Effector memory CD8-positive, alpha-beta T cell (primary cell): ENCODE data around the gene CNOT4.
A peak's percentile ranks its signal among the peaks of the same experiment; 100 is the strongest.
"Not testable (repeated sequence)": the region's sequence is repeated elsewhere in the genome, so short reads cannot be mapped to it uniquely, and the experiment has no call there.

Source experiments
- ATAC-seq: fragments of 150-1000 bp; cut with Tn5 transposase; replicated peaks from 2 replicates; pipeline ENCODE4 v1.10.0; 2021; ENCODE audit warnings: mild to moderate bottlenecking, moderate library complexity
- DNase-seq, 3 experiments: peaks; one replicate each; pipeline ENCODE4 v3.0.0; 2021
- H3K27ac Mint-ChIP-seq, 2 donors: one replicate each; pipeline ENCODE4 v1.8.0; 2022; ENCODE audit warnings: mild to moderate bottlenecking in 2 of 2, mixed read lengths in 2 of 2, moderate library complexity in 2 of 2
- H3K27me3 Mint-ChIP-seq, 2 donors: one replicate each; pipeline ENCODE4 v1.8.0; 2022; ENCODE audit warnings: mixed read lengths in 2 of 2
- H3K36me3 Mint-ChIP-seq: one replicate; pipeline ENCODE4 v1.8.0; 2022; ENCODE audit warnings: mild to moderate bottlenecking, moderate library complexity, mixed read lengths; ENCODE audit not compliant: insufficient read depth
- H3K4me1 Mint-ChIP-seq, 2 donors: one replicate each; pipeline ENCODE4 v1.8.0; 2022; ENCODE audit warnings: low read depth in 2 of 2, mixed read lengths in 2 of 2
- H3K4me3 Mint-ChIP-seq, 2 donors: one replicate each; pipeline ENCODE4 v1.8.0; 2022; ENCODE audit warnings: mild to moderate bottlenecking in 2 of 2, mixed read lengths in 2 of 2, moderate library complexity in 2 of 2
- H3K9me3 Mint-ChIP-seq, 2 donors: one replicate each; pipeline ENCODE4 v1.8.0; 2022; ENCODE audit warnings: mixed read lengths in 2 of 2

CNOT4 gene

DNA sequence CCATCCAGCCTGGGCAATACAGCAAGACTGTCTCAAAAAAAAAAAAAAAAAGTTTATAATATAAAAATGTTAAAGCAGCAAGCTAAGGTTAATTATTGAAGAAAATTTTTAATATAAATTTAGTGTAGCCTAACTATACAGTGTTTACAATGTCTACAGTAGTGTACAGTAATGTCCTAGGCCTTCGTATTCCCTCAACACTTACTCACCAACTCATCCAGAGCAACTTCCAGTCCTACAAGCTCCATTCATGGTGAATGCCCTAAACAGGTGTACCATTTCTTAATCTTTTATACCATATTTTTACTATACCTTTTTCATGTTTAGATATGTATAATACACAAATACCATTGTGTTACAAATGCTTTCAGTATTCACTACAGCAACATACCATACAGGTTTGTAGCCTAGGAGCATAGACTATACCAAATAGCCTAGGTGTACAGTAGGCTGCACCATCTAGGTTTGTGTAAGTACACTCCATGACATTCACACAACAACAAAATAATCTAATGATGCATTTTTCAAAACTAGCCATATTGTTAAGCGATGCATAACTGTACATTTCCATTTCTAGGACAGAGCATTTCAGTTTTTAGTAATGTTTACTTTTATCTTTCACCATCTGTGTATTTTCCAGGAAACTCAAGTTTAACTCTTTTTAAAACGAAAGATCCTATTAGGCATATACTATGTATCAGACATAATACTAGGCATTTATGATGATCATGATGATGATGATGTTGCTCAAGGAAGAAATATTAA lies 43.3 kb downstream of the CNOT4 start:
- H3K9me3 Mint-ChIP-seq, result no peaks in the 10 kb centered on the region
- H3K27ac Mint-ChIP-seq, result no peak overlapping the region
- DNase-seq, result no peak
- peaks cover 22 to 46% of the 10 kb centered on the region in 2 donors for H3K4me1 Mint-ChIP-seq
- no peak for ATAC-seq
- H3K27me3 Mint-ChIP-seq, result no peaks in the 10 kb centered on the region
- peaks cover 7% of the 10 kb centered on the region for H3K36me3 Mint-ChIP-seq
- H3K4me3 Mint-ChIP-seq, result no peak overlapping the region

DNA sequence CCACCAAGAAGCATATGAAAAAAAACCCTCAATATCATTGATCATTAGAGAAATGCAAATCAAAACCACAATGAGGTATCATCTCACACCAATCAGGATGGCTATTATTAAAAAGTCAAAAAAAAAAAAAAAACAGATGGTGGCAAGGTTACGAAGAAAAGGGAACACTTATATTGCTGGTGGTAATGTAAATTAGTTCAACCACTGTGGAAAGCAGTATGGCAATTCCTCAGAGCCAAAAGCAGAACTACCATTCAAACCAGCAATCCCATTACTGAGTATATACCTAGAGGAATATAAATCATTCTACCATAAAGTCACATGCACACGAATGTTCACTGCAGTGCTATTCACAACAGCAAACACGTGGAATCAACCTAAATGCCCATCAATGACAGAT lies 46.0 kb downstream of the CNOT4 start:
- Mint-ChIP-seq H3K9me3 (no peaks in the 10 kb centered on the region), H3K36me3 (peaks cover 4% of the 10 kb centered on the region), H3K4me3 (no peak overlapping the region), H3K27ac (no peak overlapping the region), H3K4me1 (peaks cover 25 to 50% of the 10 kb centered on the region in 2 donors), H3K27me3 (no peaks in the 10 kb centered on the region)
- ATAC-seq (no peak), DNase-seq (no peak)

DNA sequence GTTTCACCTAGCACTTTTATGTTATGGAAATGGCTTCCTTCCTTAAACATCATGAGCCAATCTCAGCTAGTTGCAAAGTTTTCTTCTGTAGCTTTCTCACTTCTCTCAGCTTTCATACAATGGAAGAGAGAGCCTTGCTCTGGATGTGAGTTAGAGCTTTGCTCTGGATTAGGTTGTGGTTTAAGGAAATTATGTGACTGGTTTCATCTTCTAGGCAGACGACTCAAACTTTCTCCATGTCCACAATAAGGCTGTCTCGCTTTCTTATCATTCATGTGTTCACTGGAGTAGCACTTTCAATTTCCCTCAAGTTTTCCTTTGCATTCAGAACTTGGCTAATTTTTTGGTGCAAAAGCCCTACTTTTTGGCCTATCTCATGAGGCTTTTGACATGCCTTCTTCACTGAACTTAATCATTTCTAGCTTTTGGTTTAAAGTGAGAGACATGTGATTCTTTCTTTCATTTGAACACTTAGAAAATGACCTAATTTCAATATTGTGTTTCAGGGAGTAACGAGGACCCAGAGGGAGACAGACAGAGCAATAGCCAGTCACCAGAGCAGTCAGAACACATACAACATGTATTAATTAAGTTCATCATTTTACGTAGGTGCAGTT lies 49.8 kb downstream of the CNOT4 start:
- Mint-ChIP-seq H3K4me3 (no peak overlapping the region), H3K36me3 (peaks cover 4% of the 10 kb centered on the region), H3K27me3 (no peaks in the 10 kb centered on the region), H3K4me1 (peaks cover 39 to 62% of the 10 kb centered on the region in 2 donors), H3K9me3 (no peaks in the 10 kb centered on the region), H3K27ac (no peak overlapping the region)
- ATAC-seq (no peak), DNase-seq (no peak)

DNA sequence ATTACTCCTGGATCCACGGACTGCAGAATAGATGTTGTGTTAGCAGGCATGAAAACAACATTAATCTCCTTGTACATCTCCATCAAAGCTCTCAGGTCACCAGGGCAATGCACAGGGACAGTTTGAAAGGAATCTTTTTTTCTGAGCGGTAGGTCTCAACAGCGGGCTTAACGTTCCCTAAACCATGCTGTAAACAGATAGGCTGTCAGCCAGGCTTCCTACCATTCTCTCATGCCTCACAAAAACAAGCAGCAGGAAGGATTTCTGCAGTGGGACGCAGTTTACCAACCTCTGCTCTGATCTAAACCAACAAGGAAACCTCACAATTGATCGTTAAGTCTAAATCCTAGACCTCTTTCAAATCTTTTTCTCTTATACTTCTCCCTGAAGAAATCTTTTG lies 50.8 kb downstream of the CNOT4 start:
- Mint-ChIP-seq H3K4me3 (no peak overlapping the region), H3K9me3 (no peaks in the 10 kb centered on the region), H3K27me3 (no peaks in the 10 kb centered on the region), H3K4me1 (peaks cover 43 to 67% of the 10 kb centered on the region in 2 donors), H3K36me3 (peaks cover 4% of the 10 kb centered on the region), H3K27ac (no peak overlapping the region)
- no peak for DNase-seq
- ATAC-seq, result no peak

DNA sequence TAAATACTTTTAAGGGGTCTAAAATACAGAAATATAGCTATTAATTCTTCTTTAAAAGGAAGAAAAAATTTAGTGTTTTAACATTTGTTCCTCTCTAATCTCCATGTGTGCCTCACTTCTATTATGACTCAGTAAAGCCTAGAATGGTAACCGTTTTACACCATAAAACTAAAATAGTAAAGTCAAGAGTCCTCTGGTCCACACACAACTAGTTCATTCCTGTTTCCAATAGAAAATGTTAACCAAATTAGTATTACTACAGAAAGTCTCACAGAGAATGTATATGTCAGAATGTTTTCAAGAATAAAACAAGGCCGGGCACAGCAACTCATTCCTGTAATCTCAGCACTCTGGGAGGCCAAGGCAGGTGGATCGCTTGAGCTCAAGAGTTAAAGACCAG lies 55.8 kb downstream of the CNOT4 start:
- Mint-ChIP-seq H3K4me3 (no peak overlapping the region), H3K36me3 (no peaks in the 10 kb centered on the region), H3K27ac (no peak overlapping the region), H3K9me3 (no peaks in the 10 kb centered on the region), H3K4me1 (peaks cover 45 to 56% of the 10 kb centered on the region in 2 donors), H3K27me3 (no peaks in the 10 kb centered on the region)
- DNase-seq (no peak), ATAC-seq (no peak)

DNA sequence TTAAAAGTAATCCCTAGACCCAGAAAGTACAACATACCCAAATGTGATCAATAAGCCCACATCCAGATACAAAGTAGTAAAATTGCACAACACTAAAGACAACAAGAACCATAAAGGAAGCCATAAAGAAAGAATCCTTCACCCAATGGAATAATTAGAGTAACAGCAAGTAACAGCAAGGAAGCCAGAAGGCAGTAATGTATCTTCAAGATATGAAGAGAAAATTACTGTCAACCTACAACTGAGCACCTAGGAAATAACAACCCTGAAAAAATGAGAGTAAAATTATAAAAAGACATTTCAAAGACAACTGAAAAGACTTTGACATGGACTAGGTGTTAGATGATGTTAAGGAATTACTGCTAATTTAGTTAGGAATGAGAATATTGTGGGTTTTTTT lies 60.5 kb downstream of the CNOT4 start:
- Mint-ChIP-seq H3K4me1 (peaks cover 37 to 42% of the 10 kb centered on the region in 2 donors), H3K4me3 (no peak overlapping the region), H3K27me3 (no peaks in the 10 kb centered on the region), H3K9me3 (no peaks in the 10 kb centered on the region), H3K36me3 (peaks cover 8% of the 10 kb centered on the region), H3K27ac (peak overlapping the region in 1 of 2 donors; percentile 49)
- ATAC-seq, result no peak
- no peak for DNase-seq

DNA sequence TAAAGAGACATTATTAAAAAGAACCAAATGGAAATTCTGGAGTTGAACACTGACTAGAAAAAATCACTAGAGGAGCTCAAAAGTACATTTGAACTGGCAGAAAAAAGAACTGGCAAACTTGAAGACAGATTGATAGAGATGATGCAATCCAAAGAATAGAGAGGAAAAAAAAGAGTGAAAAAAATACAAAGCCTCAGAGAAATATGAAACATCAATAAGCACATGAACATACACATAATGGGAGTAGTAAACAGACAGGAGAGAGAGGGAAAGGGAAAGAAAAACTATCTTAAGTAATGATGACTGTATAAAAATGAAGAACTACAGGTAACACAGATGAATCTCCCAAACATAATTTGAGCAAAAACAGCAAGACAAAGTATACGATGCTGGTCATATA lies 61.1 kb downstream of the CNOT4 start:
- no peak for DNase-seq
- Mint-ChIP-seq H3K9me3 (no peaks in the 10 kb centered on the region), H3K4me3 (no peak overlapping the region), H3K4me1 (peaks cover 35 to 42% of the 10 kb centered on the region in 2 donors), H3K27ac (peak overlapping the region in 1 of 2 donors; percentile 49), H3K36me3 (peaks cover 8% of the 10 kb centered on the region), H3K27me3 (no peaks in the 10 kb centered on the region)
- ATAC-seq, result no peak

DNA sequence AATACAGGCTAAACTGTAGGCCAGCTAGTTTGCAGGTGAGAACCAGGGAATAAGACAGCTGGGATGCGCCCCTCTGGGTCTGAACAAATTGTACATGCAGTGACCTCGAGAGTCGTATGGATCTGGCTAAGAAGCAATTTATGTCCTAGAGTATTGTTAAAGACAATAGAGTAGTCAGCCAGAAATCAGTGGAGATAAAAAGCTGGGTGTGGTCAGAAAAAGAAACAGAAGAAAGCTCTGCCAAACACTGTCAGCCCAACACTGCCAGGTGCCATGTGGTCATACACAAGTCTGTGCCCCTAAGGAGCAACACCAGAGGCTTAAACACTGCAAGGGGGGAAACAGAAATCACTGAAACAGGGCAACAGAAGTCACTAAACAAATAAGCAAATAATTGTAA lies 62.2 kb downstream of the CNOT4 start:
- DNase-seq (no peak), ATAC-seq (no peak)
- H3K4me3 Mint-ChIP-seq, result no peak overlapping the region
- peaks cover 8% of the 10 kb centered on the region for H3K36me3 Mint-ChIP-seq
- peaks cover 32 to 38% of the 10 kb centered on the region in 2 donors for H3K4me1 Mint-ChIP-seq
- H3K27ac Mint-ChIP-seq, result peak overlapping the region; percentile 62 to 79
- H3K9me3 Mint-ChIP-seq, result no peaks in the 10 kb centered on the region
- no peaks in the 10 kb centered on the region for H3K27me3 Mint-ChIP-seq

DNA sequence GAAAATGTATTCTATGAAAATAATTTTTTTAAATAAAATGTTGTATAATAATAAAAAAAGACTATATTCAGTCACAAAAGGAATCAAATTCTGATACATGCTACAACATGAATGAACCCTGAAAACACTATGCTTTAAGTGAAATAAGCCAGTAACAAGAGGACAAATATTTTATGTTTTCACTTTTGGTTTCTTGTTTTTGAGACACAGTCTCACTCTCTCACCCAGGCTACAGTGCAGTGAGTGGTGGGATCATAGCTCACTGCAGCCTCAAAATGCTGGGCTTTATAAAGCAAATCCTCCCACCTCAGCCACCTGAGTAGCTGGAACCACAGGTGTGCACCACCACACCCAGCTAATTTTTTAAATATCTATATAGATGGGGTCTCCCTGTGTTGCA lies 64.2 kb downstream of the CNOT4 start:
- H3K27me3 Mint-ChIP-seq, result no peaks in the 10 kb centered on the region
- no peaks in the 10 kb centered on the region for H3K9me3 Mint-ChIP-seq
- H3K36me3 Mint-ChIP-seq, result peaks cover 8% of the 10 kb centered on the region
- no peak overlapping the region for H3K27ac Mint-ChIP-seq
- no peak for DNase-seq
- no peak for ATAC-seq
- no peak overlapping the region for H3K4me3 Mint-ChIP-seq
- peaks cover 22 to 42% of the 10 kb centered on the region in 2 donors for H3K4me1 Mint-ChIP-seq

DNA sequence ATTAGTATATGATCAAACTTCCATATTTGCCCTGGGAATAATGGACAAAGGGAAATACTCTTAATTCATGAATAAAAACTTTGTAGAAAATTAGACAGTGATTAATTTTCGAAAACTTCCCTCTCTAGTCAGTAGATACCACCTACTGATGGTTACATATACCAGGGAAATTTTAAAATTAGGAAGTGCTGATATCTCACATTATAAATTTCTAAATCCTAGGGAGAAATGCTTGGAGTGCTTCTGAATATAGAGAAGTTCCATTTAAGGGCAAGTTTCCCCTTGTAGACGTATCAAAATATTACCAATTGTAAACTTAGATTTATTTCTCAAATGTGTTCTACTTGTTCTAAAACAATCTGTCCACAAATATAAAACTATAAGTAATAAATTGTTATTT lies 64.6 kb downstream of the CNOT4 start:
- not testable (repeated sequence) for H3K27ac Mint-ChIP-seq, H3K9me3 Mint-ChIP-seq, ATAC-seq, H3K27me3 Mint-ChIP-seq, H3K4me3 Mint-ChIP-seq, H3K36me3 Mint-ChIP-seq, DNase-seq
- H3K4me1 Mint-ChIP-seq, result peaks cover 18 to 39% of the 10 kb centered on the region in 2 donors

DNA sequence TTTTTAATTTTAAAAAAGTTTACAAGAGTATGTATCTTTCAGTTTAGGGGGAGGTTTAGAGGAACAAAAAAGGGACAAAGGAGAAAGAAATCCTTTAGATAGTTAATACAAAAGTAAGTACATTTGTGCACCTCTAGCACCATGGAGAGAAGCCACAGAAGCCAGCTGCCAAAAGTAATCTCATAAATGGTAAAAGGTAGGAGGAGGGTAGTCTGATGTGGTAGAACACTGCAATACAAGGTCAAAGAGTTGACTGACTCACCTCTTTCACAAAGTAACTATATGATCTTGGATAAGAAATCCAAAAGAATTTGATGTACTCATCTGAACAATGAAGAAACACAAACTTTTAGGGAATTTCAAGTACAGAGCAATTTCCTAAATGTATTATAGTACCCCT lies 68.1 kb downstream of the CNOT4 start:
- no peaks in the 10 kb centered on the region for H3K9me3 Mint-ChIP-seq
- H3K27me3 Mint-ChIP-seq, result no peaks in the 10 kb centered on the region
- H3K27ac Mint-ChIP-seq, result no peak overlapping the region
- H3K36me3 Mint-ChIP-seq, result peaks cover 20% of the 10 kb centered on the region
- DNase-seq (no peak), ATAC-seq (no peak)
- peaks cover 3 to 24% of the 10 kb centered on the region in 2 donors for H3K4me1 Mint-ChIP-seq
- no peak overlapping the region for H3K4me3 Mint-ChIP-seq

DNA sequence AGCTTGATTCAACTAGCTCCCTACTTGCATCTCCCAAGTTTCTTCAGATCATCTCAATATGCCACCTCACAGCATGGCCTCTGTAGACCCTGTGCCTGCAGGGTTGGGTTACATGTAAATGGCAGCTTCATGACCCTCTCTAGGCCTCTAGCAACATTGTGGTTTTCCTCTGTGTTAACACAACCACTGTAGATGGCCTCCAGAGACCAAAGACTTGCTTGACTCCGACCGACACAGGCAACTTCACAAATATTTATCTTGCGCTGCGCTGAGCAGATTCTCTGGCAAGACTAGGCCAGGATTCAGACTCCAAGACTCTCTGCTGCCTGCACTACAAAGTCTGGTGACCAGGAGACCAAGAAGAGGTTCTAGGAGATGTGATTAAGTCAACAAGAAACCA lies 75.9 kb downstream of the CNOT4 start:
- no peaks in the 10 kb centered on the region for H3K27me3 Mint-ChIP-seq
- H3K36me3 Mint-ChIP-seq, result peaks cover 22% of the 10 kb centered on the region
- H3K4me1 Mint-ChIP-seq, result peaks cover 20 to 42% of the 10 kb centered on the region in 2 donors
- H3K27ac Mint-ChIP-seq, result peak overlapping the region in 1 of 2 donors; percentile 61
- ATAC-seq, result no peak
- no peak for DNase-seq
- peaks cover 3 to 7% of the 10 kb centered on the region in 2 donors for H3K9me3 Mint-ChIP-seq
- H3K4me3 Mint-ChIP-seq, result no peak overlapping the region

DNA sequence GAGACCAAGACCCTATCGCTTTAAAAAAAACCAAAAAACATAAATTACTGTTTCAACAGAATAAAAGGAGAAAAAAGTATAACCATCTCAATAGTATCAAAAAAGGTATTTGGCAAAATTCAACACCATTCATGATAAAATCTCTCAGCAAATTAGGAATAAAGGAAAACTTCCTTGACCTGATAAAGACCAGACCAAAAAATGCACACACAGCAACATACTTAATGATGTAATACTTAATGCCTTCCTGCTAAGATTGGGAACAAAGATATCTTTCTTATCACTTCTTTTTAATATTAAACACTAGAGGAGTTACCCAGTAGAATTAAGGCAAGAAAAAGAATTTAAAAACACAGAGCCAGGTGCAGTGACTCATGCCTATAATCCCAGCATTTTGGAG lies 79.3 kb downstream of the CNOT4 start:
- H3K36me3 Mint-ChIP-seq, result peaks cover 6% of the 10 kb centered on the region
- peaks cover 3 to 5% of the 10 kb centered on the region in 2 donors for H3K9me3 Mint-ChIP-seq
- peaks cover 23 to 59% of the 10 kb centered on the region in 2 donors for H3K4me1 Mint-ChIP-seq
- ATAC-seq (no peak), DNase-seq (no peak)
- H3K27me3 Mint-ChIP-seq, result no peaks in the 10 kb centered on the region
- H3K4me3 Mint-ChIP-seq, result no peak overlapping the region
- no peak overlapping the region for H3K27ac Mint-ChIP-seq

DNA sequence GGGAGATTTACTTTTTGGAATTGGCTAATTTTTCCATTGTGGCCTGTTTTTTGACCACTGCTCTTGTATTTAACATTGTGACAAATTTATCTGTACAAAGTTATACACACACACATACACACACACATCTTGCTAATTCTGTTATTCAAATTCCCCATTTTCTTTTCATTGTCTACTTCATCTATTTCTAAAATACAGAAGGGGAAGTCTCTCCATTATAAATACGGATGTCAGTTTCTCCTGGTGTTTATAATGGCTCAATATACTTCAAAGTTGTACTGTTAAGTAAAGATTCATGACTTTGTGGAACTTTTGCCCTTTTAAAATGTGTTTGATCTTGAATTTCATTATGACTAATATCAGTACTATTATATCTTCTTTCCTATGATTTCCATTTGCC lies 81.0 kb downstream of the CNOT4 start:
- Mint-ChIP-seq H3K36me3 (peaks cover 7% of the 10 kb centered on the region), H3K27me3 (no peaks in the 10 kb centered on the region), H3K4me1 (peaks cover 19 to 69% of the 10 kb centered on the region in 2 donors), H3K4me3 (no peak overlapping the region), H3K27ac (peak overlapping the region in 1 of 2 donors; percentile 29), H3K9me3 (no peaks in the 10 kb centered on the region)
- DNase-seq (no peak), ATAC-seq (no peak)
